HL-60 (cell line): ENCODE results near the gene HNRNPLL.

Experiments used
- CTCF ChIP-seq: IDR thresholded peaks from one replicate; pipeline ENCODE4 v1.5.1; 2011; ENCODE audit warnings: low read length, control low read depth, inconsistent platforms; ENCODE audit not compliant: insufficient read depth
- GABPA ChIP-seq: IDR thresholded peaks from 2 replicates; pipeline ENCODE4 v1.6.1; 2012; ENCODE audit warnings: low read depth
- POLR2AphosphoS5 ChIP-seq: IDR thresholded peaks from 2 replicates; pipeline ENCODE4 v1.6.1; 2012; ENCODE audit warnings: low read depth
- SPI1 ChIP-seq: IDR thresholded peaks from 2 replicates; pipeline ENCODE4 v1.6.1; 2012; ENCODE audit warnings: low read depth, mild to moderate bottlenecking, borderline replicate concordance

- TF ChIP-seq POLR2AphosphoS5 (no peak), CTCF (no peak), GABPA (no peak), SPI1 (no peak)
These were observed 33.3 kb upstream of the HNRNPLL start for GRCh38 chr2:38636069-38636468.
